NCI-H187 (cell line): ENCODE results near the gene LNPK.
A peak's percentile ranks its signal among the peaks of the same experiment; 100 is the strongest.
"Not testable (repeated sequence)": the region's sequence is repeated elsewhere in the genome, so short reads cannot be mapped to it uniquely, and the experiment has no call there.

Experiments used
- DNase-seq, 2 experiments: peaks; one replicate each; lab custom pipeline; 2025; lab: John Stamatoyannopoulos, UW

The LNPK gene, protein sequence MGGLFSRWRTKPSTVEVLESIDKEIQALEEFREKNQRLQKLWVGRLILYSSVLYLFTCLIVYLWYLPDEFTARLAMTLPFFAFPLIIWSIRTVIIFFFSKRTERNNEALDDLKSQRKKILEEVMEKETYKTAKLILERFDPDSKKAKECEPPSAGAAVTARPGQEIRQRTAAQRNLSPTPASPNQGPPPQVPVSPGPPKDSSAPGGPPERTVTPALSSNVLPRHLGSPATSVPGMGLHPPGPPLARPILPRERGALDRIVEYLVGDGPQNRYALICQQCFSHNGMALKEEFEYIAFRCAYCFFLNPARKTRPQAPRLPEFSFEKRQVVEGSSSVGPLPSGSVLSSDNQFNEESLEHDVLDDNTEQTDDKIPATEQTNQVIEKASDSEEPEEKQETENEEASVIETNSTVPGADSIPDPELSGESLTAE

DNA sequence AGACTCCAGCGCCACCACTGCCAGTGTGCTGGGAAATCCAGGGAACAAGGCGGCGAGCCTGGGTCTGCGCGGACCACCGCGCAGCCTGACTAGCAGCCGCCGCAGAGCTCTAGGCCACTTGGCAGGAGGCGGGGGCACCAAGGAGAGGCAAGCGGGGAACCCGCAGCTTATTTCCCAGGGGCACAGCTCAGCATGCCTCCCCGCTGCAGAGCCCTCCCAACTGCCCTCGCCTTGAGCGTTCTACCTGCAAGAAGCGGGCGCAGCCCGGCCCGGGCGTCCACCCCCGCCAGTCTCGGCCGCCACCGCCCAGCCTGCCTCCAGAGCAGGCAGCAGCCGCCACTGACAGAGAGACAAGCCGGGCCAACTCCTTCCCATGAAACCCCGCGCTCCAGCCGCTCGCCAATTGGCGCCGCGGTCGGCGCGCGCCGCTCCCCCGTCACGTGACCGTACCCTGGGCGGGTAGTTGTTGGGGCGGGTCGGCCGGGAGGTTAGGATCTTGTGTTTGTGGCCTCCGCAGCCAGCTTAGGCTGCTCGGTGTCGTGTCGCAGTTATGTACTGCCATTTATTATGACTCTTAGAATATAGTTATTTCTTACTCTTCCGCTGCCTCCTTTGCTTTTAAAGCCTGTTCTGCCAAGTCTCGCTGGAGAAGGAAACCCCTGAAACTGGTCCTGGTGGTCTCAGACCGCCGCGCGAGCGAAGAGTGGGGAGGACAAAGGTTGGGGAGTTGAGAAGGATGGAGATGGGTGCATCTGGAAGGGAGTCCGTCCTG is at the start of gene LNPK:
Gene LNPK, minus strand, starts transcription at position 352 of the 772 bp plus-strand sequence. CDS start 6,683 bp downstream, outside the sequence.
- peak; percentile 60 to 68 for DNase-seq

DNA sequence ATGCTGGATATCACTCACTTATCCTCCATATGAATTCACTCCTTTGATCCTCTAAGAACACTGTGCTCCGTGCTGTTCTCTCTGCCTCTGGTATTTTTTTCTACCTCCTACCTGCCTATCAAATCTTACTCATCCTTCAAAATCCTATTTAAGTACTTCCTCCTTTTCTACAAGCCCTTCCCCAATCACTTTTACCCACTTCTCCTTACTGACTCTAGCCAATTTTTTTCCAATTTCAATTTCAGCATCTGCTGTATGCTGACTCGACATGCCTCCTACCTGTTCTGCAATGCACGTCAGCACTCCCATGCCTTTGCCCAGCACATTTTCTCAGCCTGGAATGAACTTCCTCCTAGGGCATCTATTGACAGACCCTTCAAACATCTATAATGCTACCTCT is 37.3 kb upstream of the LNPK start:
- no peak for DNase-seq

GRCh38 chr2:176038694-176039093 is 36.6 kb upstream of the LNPK start:
- no peak for DNase-seq

DNA sequence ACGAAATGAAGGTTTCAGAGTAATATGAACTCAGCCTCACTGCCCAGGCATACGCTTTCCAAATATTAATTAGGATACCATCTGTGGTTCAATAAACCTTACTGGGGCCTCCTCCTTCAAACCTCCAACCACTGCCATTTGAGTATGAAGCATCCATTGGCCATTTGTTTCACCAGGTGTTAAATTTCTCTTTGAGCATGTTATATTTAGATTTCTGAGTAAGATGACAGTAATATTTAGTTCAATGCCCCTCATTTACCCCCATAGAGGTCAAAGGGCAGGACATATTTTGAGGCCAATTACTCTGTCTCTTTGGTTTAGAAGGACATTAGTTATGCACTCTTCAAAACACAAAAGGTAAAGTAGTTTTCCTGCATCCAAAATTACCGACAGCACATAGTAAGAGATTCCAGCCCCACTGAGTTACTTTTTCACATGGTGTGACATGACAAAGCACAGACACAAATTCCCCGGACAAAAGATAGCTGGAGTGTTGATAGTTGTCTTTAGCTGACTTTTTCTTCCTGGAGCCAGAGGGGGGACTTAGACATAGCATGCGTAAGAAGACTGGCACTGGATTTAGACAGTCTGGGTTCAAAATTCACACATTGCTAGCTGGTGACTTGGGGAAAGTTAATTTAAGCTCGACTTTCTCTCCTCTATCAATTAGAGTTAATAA is 33.1 kb upstream of the LNPK start:
- no peak for DNase-seq

- DNase-seq, result no peak
These were observed 25.7 kb upstream of the LNPK start for GRCh38 chr2:176027806-176028205.

DNA sequence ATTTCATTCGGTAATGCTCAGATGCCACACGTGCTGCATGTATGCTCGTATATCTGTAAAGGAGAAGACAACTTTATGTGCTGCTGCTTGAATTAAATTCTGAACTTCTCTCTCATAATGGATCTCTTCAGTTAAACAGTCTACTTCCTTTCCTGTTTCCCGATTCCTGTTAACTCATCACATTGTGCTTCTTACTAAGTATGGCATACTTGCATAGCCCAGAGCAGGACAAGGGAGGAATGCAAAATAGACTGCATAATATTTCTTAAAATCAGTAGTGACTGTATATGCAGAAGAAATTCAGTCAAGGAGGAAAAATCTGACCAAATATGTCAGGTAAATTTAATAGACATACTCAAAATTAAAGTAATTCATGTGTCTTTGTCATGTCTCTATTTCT is 23.9 kb upstream of the LNPK start:
- no peak for DNase-seq

GRCh38 chr2:176024083-176024482 is 22.0 kb upstream of the LNPK start:
- no peak for DNase-seq

DNA sequence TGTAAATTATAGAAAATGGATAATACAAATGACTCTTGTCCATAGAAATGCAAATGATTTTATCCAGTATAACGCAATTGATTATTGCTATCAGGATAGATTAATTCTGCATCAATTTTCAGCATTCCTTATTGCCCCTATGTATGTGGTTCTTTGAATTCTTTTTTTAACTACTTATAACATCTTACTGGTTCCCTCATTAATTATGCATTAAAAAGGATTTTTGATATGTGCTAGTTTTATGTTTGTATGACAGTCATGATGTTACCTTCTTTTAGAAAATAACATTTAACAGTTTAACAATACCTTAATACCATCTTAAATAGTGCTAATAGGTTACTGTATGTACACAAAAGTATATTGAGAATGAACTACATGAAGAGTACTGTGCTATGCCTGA is 20.0 kb upstream of the LNPK start:
- DNase-seq, result no peak

DNA sequence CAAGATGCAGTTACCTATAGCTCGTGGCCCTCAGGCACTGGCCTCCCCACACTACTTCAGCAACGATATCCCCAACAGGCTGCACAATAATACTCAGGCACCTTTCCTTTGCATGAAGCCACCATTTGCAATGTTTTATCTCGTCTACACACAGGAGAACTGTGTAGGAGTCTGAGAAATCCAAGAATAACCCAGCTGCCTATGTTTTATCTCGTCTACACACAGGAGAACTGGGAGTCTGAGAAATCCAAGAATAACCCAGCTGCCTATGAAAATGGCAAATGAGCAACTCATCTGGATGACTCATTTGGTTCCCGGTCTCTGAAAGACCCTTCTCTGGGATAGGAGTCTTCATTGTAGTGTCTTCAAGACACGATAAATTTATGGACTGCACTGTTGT is 18.3 kb upstream of the LNPK start:
- no peak for DNase-seq

DNA sequence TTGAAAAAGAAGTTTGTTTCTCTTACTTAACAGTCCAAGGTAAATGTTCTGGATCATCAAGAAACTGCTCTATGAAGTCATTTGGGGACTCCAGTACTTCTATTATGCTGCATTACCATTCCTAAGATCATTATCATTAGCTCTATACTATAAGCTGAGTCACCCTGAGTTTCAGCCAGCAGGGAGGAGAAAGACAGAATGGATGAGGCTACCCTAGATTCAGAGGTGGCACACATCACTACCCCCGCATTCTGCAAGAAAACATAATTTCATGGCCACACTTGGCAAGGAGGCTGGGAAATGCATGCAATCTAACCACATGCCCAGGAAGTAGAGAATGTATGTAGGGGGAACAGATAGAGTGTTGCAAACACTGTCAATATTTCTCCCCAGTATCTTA is 16.6 kb upstream of the LNPK start:
- no peak for DNase-seq

DNA sequence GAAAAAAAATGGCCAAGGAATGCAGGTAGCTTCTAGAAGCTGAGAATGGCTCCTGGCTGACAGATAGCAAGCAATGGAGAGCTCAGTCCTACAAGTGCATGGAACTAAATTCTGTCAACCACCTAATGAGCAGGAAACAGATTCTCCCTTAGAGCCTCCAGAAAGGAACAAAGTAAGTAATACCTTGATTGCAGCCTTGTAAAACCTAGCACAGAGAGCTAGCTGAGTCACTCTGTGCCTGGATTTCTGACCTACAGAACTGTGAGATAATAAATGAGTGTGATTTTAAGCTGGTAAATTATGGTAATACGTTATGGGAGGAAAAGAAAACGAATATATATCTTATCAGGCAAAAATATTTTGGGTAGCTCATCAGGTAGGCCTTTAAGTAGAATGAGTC is 7.4 kb upstream of the LNPK start:
- DNase-seq, result no peak

DNA sequence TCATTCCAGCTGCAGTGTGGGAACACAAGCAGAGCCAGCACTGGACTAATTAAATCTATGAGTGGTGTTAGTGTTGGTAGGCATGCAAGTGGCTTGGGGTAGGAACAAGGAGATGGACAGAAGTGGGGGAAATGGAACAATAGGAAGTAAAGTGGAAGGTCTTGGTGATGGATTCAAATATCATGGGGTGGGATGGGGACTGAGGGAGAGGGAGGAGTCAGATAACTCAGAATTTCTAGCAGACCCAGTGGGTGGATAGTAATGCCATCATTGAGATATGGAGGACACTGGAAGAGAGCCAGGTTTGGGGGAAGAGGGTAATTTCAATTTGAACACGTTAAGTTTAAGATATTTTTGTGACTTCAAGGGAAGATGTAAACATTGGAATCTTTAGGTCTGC is 2.9 kb upstream of the LNPK start:
- no peak for DNase-seq

DNA sequence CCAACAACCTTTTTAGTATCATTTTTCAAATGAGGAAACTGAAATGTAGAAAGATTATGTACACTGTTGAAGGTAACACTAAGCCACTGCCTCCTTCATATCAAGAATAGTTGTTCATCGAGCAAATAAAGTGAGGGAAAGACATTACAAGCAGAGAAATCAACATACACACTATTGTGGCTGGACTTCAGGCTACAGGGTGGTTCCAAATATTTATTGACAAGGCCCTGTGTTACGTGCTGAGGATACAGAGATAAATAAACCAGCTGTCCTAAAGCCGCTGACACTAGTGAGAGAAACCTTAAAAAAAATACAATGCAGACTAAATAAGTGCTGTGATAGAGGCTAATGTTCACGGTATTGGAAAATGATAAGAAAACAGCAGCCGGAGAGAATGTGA is 1.9 kb upstream of the LNPK start:
- no peak for DNase-seq

- no peak for DNase-seq
These were observed 682 bp upstream of the LNPK start for GRCh38 chr2:176002688-176003210.

DNA sequence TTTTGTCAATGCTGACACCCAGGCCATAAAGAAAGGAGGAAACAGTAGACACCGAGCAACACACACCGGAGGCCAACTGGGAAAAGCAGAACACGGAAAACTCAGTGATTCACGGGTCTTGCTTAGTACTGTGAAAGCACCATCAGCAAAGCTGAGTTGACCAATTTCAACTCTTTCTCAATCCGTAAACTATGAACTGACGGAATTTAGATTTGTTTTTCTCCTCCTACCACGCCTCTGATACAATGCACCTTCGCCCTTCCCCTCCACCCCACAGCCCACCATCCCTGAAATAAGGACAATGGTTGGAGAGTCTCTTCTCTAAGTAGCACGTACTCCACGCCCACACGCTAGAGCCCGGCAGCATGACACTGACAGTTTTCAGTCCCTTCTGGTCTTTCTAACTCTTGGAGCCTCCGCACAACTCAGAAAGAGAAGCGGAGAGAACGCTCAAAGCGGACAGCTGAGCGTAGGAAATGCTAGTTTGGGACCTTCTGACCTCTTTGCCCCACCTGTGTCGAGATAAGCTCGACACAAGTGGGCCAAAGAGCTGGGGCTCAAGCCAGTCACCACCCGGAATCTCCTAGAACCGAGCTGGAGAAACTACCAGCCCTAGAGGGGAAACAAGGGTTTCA is 669 bp downstream of the LNPK start:
- DNase-seq, result peak in 1 of 2 experiments; percentile 33

DNA sequence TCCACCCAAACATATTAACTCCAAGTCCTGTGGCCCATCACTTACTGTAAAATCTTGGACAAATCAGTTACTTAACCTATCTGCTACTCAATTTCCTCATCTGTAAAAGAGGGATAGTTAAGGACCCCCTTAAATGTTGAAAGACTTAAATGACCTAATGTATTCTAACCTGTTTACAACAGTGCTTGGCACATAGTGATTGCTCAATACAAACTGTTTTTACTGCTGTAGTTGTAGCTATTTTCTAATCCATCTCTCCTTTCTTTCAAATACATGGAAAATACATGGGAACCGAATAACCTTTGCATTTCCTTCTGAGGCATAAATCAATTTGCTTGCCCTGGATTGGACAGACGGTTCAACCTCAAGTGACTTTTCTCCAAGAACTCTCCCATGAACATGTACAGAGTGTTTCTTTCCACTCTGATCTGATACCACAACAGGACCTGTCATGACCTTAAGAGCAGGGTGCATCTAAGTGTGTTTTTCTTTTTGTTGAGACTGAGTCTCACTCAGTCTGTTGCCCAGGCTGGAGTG is 2.7 kb downstream of the LNPK start:
- DNase-seq, result no peak

DNA sequence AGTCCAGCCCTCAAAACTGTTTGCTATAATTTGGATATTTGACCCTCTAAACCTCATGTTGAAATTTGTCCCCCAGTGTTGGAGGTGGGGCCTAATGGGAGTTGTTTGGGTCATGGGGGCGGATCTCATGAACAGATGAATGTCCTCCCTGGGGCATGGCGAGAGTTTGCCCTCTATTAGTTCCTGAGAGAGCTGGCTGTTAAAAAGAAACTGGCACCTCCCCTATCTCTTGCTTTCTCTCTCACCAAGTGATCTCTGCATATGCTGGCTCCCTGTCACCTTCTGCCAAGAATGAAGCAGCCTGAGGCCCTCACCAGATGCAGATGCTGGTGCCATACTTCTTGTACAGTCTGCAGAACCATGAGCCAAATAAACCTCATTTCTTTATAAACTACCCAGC is 12.0 kb downstream of the LNPK start:
- DNase-seq, result no peak

GRCh38 chr2:175987126-175987525 is 14.9 kb downstream of the LNPK start:
- DNase-seq, result not testable (repeated sequence)

DNA sequence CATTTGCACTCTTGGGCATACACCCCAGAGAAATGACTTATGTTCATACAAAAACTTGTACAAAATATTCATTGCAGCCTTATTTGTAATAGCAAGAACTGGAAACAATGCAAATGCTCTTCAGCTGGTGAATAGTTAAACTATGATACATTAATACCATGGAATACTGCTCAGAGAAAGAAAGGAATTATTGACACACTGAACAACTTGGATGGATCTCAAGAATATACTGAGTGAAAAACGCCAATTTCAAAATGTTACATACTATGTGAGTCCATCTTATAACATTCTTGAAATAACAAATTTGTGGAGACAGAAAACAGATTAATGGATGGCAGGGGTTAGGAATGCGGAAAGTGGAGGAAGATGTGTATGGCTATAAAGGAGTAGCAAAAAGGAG is 17.2 kb downstream of the LNPK start:
- no peak for DNase-seq

- DNase-seq, result no peak
These were observed 20.5 kb downstream of the LNPK start for GRCh38 chr2:175981551-175981950.

DNA sequence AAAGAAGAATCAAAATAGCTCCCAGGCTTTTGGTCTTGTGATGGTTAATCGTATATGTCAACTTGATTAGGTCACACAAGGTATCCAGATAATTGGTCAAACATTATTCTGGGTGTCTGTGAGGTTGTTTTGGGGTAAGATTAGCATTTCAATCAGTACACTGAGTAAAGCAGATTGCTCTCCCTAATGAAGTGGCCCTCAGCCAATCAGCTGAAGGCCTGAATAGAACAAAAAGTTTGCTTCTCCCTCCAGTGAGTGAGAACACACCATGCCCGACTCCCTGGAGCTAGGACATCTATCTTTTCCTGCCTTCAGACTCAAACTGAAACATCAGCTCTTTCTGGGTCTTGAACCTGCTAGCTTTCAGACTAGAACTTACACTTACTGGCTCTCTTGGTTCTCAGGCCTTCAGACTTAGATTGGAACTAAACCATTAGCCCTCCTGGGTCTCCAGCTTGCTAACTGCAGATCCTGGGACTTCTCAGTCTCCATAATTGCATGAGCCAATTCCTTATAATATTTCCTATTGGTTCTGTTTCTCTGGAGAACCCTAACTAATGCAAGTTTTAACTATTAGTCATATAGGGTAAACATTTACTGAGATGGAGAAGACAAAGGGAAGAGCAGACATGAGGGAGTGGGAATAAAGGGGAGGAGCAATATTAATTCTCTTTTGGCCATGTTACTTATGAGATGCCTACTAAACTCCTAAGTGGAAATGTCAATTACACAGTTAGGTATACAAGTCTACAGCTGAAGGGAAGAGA is 25.5 kb downstream of the LNPK start:
- DNase-seq, result no peak
